Measurements from ENCODE around the gene ITPK1.

Gene ITPK1

GRCh38 chr14:93005135-93005813 lies 110.5 kb downstream of the ITPK1 start:
- DNase-seq, result no peak

GRCh38 chr14:93004699-93005082 lies 111.0 kb downstream of the ITPK1 start:
- DNase-seq, result no peak

- no peak for DNase-seq
Measured at GRCh38 chr14:93003945-93004698, 111.6 kb downstream of the ITPK1 start.

- no peak for DNase-seq
Measured at GRCh38 chr14:93002851-93003298, 112.8 kb downstream of the ITPK1 start.

GRCh38 chr14:93002049-93002448 lies 113.7 kb downstream of the ITPK1 start:
- DNase-seq, result no peak

- DNase-seq, result no peak
Measured at GRCh38 chr14:92998946-92999345, 116.8 kb downstream of the ITPK1 start.

- DNase-seq, result no peak
Measured at GRCh38 chr14:92997343-92998061, 118.2 kb downstream of the ITPK1 start.

GRCh38 chr14:92995620-92996019 lies 120.1 kb downstream of the ITPK1 start:
- DNase-seq, result no peak

GRCh38 chr14:92994942-92995341 lies 120.8 kb downstream of the ITPK1 start:
- no peak for DNase-seq

GRCh38 chr14:92994131-92994676 lies 121.5 kb downstream of the ITPK1 start:
- DNase-seq, result no peak

GRCh38 chr14:92993302-92993701 lies 122.4 kb downstream of the ITPK1 start:
- no peak for DNase-seq

- no peak for DNase-seq
Measured at GRCh38 chr14:92991536-92991935, 124.2 kb downstream of the ITPK1 start.

- DNase-seq, result no peak
Measured at GRCh38 chr14:92990456-92991430, 125.0 kb downstream of the ITPK1 start.

- DNase-seq, result no peak
Measured at GRCh38 chr14:92988786-92989755, 126.7 kb downstream of the ITPK1 start.

- DNase-seq, result no peak
Measured at GRCh38 chr14:92987713-92988510, 127.8 kb downstream of the ITPK1 start.

GRCh38 chr14:92987148-92987570 lies 128.6 kb downstream of the ITPK1 start:
- DNase-seq, result no peak

GRCh38 chr14:92986254-92987147 lies 129.2 kb downstream of the ITPK1 start:
- no peak for DNase-seq

GRCh38 chr14:92985521-92985920 lies 130.2 kb downstream of the ITPK1 start:
- DNase-seq, result no peak

GRCh38 chr14:92984896-92985295 lies 130.8 kb downstream of the ITPK1 start:
- no peak for DNase-seq
